Measurements from ENCODE around the gene ZDHHC1.

- peak; percentile 77 to 89 (median 89) for TF ChIP-seq CTCF (IDR thresholded peaks at IDR 0.05)
- no peak for TF ChIP-seq POLR2AphosphoS5 (IDR thresholded peaks at IDR 0.05)
- no peak for TF ChIP-seq POLR2A (IDR thresholded peaks at IDR 0.05; ENCODE audit: low read depth)
- TF ChIP-seq EP300 (IDR thresholded peaks at IDR 0.05): no peak
Observed at GRCh38 chr16:67399218-67399733, 17.0 kb downstream of the ZDHHC1 start.
